GM18511 (cell line): Measurements from ENCODE around the gene TNS1.

Source experiments
- ATAC-seq: cut with Tn5 transposase; IDR thresholded peaks from one replicate; pipeline ENCODE4 v1.9.1; 2021; ENCODE audit warnings: mild to moderate bottlenecking, moderate library complexity; ENCODE audit not compliant: unreplicated experiment

TNS1 gene

DNA sequence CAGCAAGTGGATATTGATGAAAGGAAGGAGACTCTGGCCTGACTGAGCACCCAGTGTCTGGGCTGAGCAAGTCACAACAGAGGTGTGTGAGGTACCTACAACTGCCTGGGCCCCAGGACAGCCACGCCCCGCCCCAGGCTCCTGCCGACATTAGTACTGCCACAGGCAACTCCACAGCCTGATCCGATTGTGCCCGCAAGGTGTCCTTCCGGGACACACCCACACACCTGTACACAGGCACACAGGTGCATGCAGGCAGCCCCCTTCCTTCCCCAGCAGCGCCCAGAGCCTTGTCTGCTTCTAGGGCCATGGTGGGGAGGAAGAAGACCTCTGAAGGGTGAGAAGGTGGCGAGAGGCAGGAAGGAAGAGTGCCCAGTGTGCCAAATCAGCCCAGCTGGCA, 83.6 kb downstream of the TNS1 start:
- ATAC-seq, result no peak

DNA sequence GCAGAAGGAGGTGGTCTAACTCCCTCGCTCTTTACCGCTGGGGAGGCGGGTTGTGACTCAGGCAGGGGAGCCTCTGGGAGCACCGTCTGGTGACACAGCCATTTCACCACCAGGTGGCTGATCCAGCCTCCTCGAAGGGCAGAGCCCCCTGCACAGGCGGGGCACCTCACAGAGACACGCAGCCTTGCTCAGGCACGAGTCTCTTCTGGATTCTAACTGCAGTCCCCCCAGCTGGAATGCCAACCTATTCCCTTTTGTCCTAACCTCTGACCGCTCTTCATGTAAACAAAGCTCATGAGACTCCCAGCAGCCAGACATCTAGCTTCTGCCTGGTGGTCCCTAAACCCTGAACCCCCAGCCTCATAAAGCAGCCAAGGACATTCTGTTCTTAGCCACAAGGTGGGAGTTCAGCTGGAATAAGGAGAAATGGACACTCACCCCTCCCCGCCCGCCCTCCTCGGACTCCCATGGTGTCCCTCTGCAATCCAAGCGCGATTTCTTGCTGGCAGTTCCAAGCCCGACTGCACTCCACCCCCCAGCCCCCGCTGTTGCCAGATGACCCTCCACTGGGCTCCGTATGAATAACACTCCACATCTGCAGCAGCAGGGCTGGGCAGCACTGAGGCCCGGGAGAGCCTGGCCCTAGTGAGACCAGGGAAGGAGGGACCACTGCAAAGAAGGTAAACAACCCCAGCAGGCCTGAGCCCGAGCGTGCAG, 84.3 kb downstream of the TNS1 start:
- ATAC-seq, result no peak

DNA sequence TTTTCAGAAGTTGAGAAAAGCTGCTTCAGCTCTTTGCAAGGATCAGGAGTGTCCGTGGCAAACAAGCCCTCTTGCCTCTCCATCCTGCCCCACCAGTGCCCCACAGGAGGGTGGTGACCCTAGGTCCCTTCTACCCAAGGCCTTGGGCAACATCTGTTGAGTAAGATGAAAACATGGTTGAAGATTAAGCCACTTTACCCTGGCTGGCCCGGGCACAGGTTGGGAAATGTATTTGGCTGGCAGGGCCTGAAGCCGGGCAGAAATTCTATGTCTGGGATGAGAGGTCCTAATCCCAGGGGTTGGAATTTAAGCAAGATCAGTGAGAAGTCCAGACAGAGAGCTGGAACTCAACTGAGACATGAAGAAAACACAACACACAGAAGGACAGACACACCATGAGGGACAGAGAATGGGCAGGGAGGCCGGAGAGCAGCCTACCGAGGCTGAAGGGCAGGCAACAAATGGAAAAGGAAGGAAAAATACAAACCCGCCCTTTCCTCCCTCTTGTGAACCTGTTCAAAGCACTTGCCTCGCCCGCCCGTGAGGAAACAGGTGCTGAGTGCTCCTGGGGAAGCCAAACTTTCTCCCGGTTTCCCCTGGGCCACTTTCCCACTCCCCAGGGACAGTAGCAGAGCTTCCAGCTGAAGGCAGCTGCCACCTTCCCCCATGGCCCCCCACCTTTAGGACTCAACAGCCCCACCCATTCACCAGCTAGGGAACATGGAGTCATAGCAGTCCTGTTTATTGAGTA, 86.1 kb downstream of the TNS1 start:
- no peak for ATAC-seq

GRCh38 chr2:217915706-217916105, 87.1 kb downstream of the TNS1 start:
- no peak for ATAC-seq

DNA sequence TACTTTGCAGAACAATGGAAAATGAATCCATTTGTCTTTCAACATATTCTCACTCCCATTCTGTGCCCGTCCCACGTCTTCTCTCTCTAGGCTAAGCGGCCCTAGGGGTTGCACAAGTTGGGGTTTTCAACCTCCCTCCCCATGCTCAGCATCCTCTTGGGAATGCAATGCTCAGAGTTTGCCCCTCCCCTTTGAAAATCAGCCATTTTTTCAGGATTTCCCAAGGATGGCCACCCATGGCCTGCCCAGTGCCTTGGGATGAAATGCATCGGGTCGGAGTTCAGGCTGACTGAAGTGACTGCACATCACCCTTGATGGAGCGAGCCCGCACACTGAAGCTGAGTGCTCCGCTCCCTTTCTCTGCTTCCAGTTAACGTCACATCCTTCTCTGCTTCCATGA, 87.9 kb downstream of the TNS1 start:
- no peak for ATAC-seq

DNA sequence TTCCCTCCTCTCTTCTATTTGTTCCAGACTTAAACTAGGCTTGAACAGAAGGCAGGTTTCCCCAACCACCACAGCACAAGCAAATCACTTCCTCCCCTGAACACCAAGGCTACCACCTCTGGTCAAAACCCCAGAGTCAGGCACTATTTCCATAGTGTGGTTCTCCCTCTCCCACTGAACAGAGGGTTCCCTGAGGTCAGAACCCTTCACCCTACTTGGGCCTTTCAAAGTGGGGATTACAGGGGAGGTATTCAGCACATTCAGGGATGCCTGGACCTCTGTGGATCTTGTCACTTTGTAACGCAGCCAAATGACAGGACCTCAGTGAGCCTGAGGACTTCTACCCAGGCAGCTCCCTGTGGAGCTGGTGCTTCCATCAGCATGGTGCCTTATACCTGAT, 88.7 kb downstream of the TNS1 start:
- no peak for ATAC-seq

GRCh38 chr2:217913436-217913835, 89.4 kb downstream of the TNS1 start:
- no peak for ATAC-seq

GRCh38 chr2:217912098-217913024, 90.4 kb downstream of the TNS1 start:
- ATAC-seq, result no peak

GRCh38 chr2:217911283-217912097, 91.3 kb downstream of the TNS1 start:
- ATAC-seq, result no peak

DNA sequence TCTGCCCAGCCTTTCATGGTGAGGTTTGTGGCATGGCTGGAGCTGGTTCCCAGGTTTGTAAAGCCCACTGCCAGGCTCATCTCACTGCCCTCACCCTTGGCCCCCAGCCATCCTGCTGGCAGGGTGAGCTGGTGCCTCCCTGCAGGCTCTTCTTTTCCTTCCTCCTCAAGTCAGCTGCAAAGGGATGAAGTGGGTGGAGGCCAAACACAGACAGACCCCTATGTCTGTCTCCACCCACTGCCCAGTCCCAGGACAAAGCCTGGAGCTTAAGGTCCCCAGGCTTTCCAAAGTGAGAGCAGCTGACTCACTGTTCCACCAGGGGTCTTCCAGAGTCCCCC, 92.0 kb downstream of the TNS1 start:
- ATAC-seq, result no peak

DNA sequence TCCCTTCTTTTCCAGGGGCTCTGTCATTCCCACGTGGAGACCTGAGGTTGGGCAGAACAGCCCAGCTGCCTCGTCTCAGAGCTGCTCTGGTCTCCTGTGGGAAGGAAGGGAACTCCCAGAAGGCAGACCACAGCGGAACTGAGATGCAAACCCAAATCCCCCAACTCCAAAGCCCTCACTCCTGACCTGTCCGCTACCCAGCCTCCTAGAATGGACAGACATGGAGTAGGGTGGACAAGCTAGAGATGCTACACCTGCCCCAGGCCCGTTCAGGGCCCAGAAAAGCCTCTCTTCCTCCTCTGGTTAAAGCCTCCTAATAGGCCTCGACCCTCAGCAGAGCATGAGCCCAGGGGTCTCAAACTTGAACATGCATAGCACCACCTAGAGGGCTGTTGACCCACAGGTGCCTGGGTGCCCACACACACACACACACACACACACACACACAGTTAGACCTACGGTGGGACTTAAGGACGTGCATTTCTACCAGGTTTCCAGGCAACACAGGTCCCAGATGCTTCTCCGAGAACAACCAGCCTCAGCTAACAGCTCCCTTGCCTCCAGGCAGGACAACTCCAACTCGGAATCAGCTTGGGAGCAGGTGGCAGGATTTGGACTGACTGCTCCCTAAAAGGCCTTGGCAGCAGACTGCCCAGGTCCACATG, 93.5 kb downstream of the TNS1 start:
- no peak for ATAC-seq

DNA sequence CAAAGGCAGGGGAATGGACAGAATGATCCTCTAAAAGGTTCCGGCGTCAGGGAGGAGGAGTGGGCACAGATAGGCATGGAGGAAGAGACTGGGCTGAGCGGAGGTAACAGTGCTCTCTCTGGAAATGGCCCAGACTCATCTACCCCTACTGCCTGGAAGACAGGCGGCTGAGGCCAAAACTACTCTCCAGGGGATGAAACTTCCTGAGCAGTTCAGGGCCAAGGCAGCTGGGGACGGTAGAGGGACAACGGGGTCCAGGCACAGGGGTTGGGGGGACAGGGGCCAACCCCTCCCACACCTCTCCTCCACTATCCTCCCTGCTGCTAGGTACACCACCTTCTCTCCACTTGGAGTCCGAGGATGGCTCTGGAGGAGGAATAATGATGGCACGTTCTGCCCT, 94.3 kb downstream of the TNS1 start:
- no peak for ATAC-seq

GRCh38 chr2:217907266-217907665, 95.5 kb downstream of the TNS1 start:
- ATAC-seq, result no peak

GRCh38 chr2:217906798-217907197, 96.0 kb downstream of the TNS1 start:
- ATAC-seq, result no peak

- no peak for ATAC-seq
Measured at GRCh38 chr2:217905896-217906295, 96.9 kb downstream of the TNS1 start.

DNA sequence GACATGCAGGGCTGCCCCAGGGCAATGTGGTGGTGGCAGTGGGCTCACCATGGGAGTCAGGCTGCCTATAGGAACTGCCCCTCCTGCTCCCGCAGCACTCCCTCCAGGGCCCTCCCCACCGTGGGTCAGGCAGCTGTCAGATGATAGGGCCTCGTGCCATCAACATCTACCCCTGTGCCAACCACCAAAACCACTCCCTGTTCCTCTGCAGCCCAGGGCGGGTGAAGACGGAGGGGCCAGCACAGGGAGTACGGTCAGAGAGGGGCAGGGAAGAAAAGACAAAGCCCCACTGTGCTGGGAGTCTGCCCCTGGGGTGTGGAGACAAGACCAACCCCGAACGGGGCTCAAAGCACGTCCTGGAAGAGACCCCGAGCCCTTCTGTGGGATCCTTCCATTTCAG, 97.4 kb downstream of the TNS1 start:
- no peak for ATAC-seq

- no peak for ATAC-seq
Measured at GRCh38 chr2:217904614-217904965, 98.2 kb downstream of the TNS1 start.

GRCh38 chr2:217903859-217904613, 98.8 kb downstream of the TNS1 start:
- ATAC-seq, result no peak

GRCh38 chr2:217903142-217903858, 99.5 kb downstream of the TNS1 start:
- no peak for ATAC-seq
